ENCODE data around the gene TBC1D22A. TPM values are rescaled to one million over a fixed set of nuclear protein-coding genes. Genes with fewer than 3 reads are reported as not detected.
A peak's percentile ranks its signal among the peaks of the same experiment; 100 is the strongest.

Gene TBC1D22A
- total RNA-seq, 4 donors from 2014 or later: 42.6 to 70.4 (median 55.1) TPM

DNA sequence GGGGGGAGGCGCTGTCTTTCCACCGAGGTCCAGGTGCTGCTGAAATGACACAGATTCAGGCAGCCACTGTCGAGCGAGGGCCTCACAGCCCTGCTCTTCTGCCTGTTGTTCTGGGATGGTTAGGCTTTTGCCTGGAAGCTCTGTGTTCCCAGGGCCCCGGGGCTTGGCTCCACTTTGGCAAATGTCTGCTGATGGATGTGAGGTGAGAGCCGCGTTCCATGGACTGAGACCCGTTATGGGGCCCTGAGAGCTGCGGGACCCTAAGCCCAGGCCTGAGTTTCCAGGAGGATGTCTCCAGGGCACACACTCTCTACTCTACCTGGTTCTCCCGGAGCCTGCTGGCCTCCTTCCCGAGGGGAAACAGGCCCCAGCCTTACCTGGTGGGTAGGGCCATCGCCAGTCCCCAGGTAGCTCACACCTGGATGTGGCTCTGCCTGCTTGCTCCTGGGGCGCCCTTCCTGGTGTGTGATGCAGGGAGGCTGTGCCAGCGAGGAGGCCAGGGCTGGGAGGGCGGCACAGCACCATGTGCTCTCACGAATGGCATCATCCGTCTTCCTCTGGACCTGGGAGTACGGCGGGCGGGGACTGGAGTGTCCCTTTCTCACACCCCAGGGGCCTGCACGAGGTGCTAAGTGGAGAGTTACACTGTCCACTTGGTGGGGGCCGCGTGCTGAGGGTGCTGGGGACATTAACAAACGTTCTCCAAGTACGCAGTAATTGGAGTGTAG lies 435.5 kb downstream of the TBC1D22A start:
- no peak for DNase-seq
- TF ChIP-seq, protein P1, sequence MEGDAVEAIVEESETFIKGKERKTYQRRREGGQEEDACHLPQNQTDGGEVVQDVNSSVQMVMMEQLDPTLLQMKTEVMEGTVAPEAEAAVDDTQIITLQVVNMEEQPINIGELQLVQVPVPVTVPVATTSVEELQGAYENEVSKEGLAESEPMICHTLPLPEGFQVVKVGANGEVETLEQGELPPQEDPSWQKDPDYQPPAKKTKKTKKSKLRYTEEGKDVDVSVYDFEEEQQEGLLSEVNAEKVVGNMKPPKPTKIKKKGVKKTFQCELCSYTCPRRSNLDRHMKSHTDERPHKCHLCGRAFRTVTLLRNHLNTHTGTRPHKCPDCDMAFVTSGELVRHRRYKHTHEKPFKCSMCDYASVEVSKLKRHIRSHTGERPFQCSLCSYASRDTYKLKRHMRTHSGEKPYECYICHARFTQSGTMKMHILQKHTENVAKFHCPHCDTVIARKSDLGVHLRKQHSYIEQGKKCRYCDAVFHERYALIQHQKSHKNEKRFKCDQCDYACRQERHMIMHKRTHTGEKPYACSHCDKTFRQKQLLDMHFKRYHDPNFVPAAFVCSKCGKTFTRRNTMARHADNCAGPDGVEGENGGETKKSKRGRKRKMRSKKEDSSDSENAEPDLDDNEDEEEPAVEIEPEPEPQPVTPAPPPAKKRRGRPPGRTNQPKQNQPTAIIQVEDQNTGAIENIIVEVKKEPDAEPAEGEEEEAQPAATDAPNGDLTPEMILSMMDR (IDR thresholded peaks at IDR 0.05): no peak
- TF ChIP-seq POLR2A (IDR thresholded peaks at IDR 0.05): no peak

DNA sequence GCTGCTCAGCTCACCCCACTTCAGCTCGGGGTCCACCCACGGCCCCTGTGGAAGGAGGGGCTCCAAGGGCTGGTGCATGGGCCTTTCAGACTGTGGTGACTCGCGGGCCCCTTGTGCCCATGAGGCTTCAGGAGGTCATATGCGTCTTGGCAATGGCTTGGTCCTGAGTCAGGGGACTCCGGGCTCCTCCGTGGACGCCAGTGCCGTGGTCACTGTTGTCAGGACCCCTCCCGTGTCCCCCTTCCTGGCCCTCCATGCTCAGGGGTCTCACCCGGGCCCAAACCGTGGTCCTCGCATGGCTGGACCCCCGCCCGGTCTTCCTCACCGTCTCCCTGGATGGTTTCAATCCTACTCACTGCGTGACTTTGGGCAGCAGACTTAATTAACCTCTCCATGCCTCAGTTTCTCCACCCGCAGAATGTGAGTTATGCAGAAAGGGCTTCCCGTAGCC lies 436.4 kb downstream of the TBC1D22A start:
- no peaks in the 10 kb centered on the region for H3K9me3 ChIP-seq
- no peak overlapping the region for H3K4me3 ChIP-seq
- peaks cover 0 to 2% (median 0%) of the 10 kb centered on the region in 4 donors for H3K4me1 ChIP-seq
- peak in 1 of 3 donors; percentile 14 for DNase-seq
- no peak for TF ChIP-seq POLR2A (IDR thresholded peaks at IDR 0.05)
- TF ChIP-seq, protein P1 (IDR thresholded peaks at IDR 0.05): no peak
- H3K27ac ChIP-seq: no peak overlapping the region
- H3K27me3 ChIP-seq: no peaks in the 10 kb centered on the region
- no peaks in the 10 kb centered on the region for H3K36me3 ChIP-seq

More for the DNA sequence above, 435.5 kb downstream of the TBC1D22A start:
- no peak overlapping the region for H3K4me3 ChIP-seq
- H3K27me3 ChIP-seq: no peaks in the 10 kb centered on the region
- peaks cover 0 to 7% (median 0%) of the 10 kb centered on the region in 4 donors for H3K4me1 ChIP-seq
- H3K36me3 ChIP-seq: no peaks in the 10 kb centered on the region
- H3K27ac ChIP-seq: no peak overlapping the region
- no peaks in the 10 kb centered on the region for H3K9me3 ChIP-seq

- Histone ChIP-seq H3K36me3 (no peaks in the 10 kb centered on the region), H3K9me3 (no peaks in the 10 kb centered on the region), H3K4me1 (no peaks in the 10 kb centered on the region), H3K4me3 (no peak overlapping the region), H3K27ac (no peak overlapping the region), H3K27me3 (no peaks in the 10 kb centered on the region)
- peak in 2 of 3 donors; percentile 8 to 52 for DNase-seq
- TF ChIP-seq, protein P1 (IDR thresholded peaks at IDR 0.05): no peak
Measured at GRCh38 chr22:47199261-47199978, 437.0 kb downstream of the TBC1D22A start.

GRCh38 chr22:47199979-47200272 lies 437.5 kb downstream of the TBC1D22A start:
- TF ChIP-seq, protein P1 (IDR thresholded peaks at IDR 0.05): no peak
- no peak for TF ChIP-seq POLR2A (IDR thresholded peaks at IDR 0.05)
- Histone ChIP-seq H3K4me1 (no peaks in the 10 kb centered on the region), H3K27me3 (no peaks in the 10 kb centered on the region), H3K36me3 (no peaks in the 10 kb centered on the region), H3K9me3 (no peaks in the 10 kb centered on the region), H3K4me3 (no peak overlapping the region), H3K27ac (no peak overlapping the region)
- no peak for DNase-seq

- Histone ChIP-seq H3K36me3 (no peaks in the 10 kb centered on the region), H3K27ac (no peak overlapping the region), H3K9me3 (no peaks in the 10 kb centered on the region), H3K27me3 (no peaks in the 10 kb centered on the region), H3K4me1 (no peaks in the 10 kb centered on the region), H3K4me3 (no peak overlapping the region)
- no peak for DNase-seq
- no peak for TF ChIP-seq POLR2A (IDR thresholded peaks at IDR 0.05)
- TF ChIP-seq, protein P1 (IDR thresholded peaks at IDR 0.05): no peak
Measured at GRCh38 chr22:47200273-47201051, 438.0 kb downstream of the TBC1D22A start.

All from Peyer's patch (tissue), 4 donors.